ENCODE results near the gene FOXJ1. TPM values are rescaled to one million over a fixed set of nuclear protein-coding genes. Genes with fewer than 3 reads are reported as not detected.

FOXJ1 gene
- total RNA-seq, 1 experiment from 2014 or later: 4.0 TPM

GRCh38 chr17:76166168-76166567 lies 25.1 kb upstream of the FOXJ1 start:
- Histone ChIP-seq H3K56ac (ENCODE audit: insufficient read length, low read depth, low read length) (no peak overlapping the region), H2AK5ac (ENCODE audit: insufficient read length, low read length) (no peak overlapping the region), H3K4me1 (ENCODE audit: insufficient read depth, low read length) (no peaks in the 10 kb centered on the region; the same call in 1 of the 2 replicates), H3K9ac (ENCODE audit: extremely low read depth, insufficient read length, low read length) (no peak overlapping the region), H3K9me3 (ENCODE audit: control insufficient read depth, low read depth, low read length) (no peaks in the 10 kb centered on the region), H3K27ac (ENCODE audit: insufficient read length, low read depth, low read length) (no peak overlapping the region), H4K91ac (ENCODE audit: insufficient read length, low read depth, low read length) (no peak overlapping the region), H3K79me2 (ENCODE audit: insufficient read depth, low read length) (no peaks in the 10 kb centered on the region), H4K20me1 (ENCODE audit: control insufficient read depth, insufficient read depth, insufficient read length) (no peaks in the 10 kb centered on the region), H3K4me2 (ENCODE audit: insufficient read depth, insufficient read length, low read length) (no peak overlapping the region), H2BK20ac (ENCODE audit: low read depth, low read length, poor library complexity, severe bottlenecking) (no peak overlapping the region), H3K14ac (ENCODE audit: insufficient read depth, low read length) (no peak overlapping the region), H3T11ph (ENCODE audit: low read length) (no peak overlapping the region), H3K23ac (ENCODE audit: insufficient read length, low read depth, low read length) (no peak overlapping the region), H2BK120ac (ENCODE audit: low read depth, low read length, poor library complexity, severe bottlenecking) (no peak overlapping the region), H3K4ac (ENCODE audit: low read depth, low read length) (no peak overlapping the region), H3K27me3 (ENCODE audit: insufficient read depth, low read length) (no peaks in the 10 kb centered on the region), H2AFZ (ENCODE audit: low read length) (no peak overlapping the region), H2BK15ac (ENCODE audit: low read depth, low read length) (no peak overlapping the region), H2BK5ac (ENCODE audit: insufficient read length, low read length) (no peak overlapping the region), H4K8ac (replicated peaks; ENCODE audit: insufficient read length, low read depth, low read length) (no peak overlapping the region), H3K79me1 (ENCODE audit: insufficient read depth, low read depth, low read length, poor library complexity, severe bottlenecking) (no peaks in the 10 kb centered on the region), H3K18ac (ENCODE audit: insufficient read length, low read depth, low read length) (no peak overlapping the region), H4K5ac (ENCODE audit: insufficient read length, low read depth, low read length) (no peak overlapping the region), H3K23me2 (ENCODE audit: insufficient read length, low read depth, low read length, poor library complexity, severe bottlenecking) (no peaks in the 10 kb centered on the region), H2BK12ac (ENCODE audit: insufficient read length, low read depth, low read length) (no peak overlapping the region)
- DNase-seq: no peak
- no peak for TF ChIP-seq CTCF (conservative IDR thresholded peaks at IDR 0.05)
- no peaks in the 10 kb centered on the region; the same call in 1 of the 2 replicates for H3K27me3 Mint-ChIP-seq (ENCODE audit: low read depth)
- H3K27ac Mint-ChIP-seq: 0 out of 7 replicates have a peak overlapping the region, but pooled peaks of 1 of the 3 experiments have one; percentile 9
- H3K4me1 Mint-ChIP-seq: peaks cover 14 to 24% of the 10 kb centered on the region in 2 experiments
- no peaks in the 10 kb centered on the region for H3K36me3 Mint-ChIP-seq (ENCODE audit: insufficient read depth in 1 of 3, low read depth in 3 of 3)
- no peaks in the 10 kb centered on the region for H3K9me3 Mint-ChIP-seq
- H3K4me3 Mint-ChIP-seq: no peak overlapping the region
- WGBS (ENCODE audit: extremely low coverage, insufficient read length, low lambda C conversion rate): no CpG with 5 or more reads among the region's 7 CpGs

Data from H9 (cell line).